ENCODE measurements around the gene C4BPB. TPM values are rescaled to one million over a fixed set of nuclear protein-coding genes. Genes with fewer than 3 reads are reported as not detected.

The C4BPB gene
- total RNA-seq, 1 donor from 2014 or later: 6.6 TPM

- H3K9me3 Mint-ChIP-seq (ENCODE audit: unreplicated experiment): no peaks in the 10 kb centered on the region
- peaks cover 45% of the 10 kb centered on the region for H3K4me1 Mint-ChIP-seq (ENCODE audit: unreplicated experiment)
Measured at GRCh38 chr1:207084232-207084631, 4.4 kb upstream of the C4BPB start.

DNA sequence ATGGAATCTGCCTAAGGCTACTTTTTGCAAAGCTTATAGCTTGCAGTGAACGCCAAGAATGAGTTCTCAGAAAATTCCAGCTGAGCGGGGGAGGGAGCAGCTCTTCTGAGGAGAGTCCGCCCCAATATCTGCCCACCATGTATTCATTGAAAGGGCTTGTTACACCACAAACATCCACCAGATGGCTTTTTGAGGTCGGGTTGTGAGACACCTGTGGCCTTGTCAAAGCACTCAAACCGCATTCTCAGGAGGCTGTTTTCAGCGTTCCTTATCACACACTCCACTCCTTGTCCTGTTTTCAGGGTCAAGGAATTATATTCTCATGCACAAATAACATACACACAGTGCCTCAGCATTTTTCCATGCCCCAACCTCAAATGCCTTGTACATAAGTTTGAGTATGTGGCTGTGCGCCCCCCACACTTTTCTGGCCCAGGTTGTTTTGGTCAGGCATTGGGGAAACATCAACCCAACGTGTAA is 3.9 kb upstream of the C4BPB start:
- Mint-ChIP-seq H3K4me3 (ENCODE audit: unreplicated experiment) (no peak overlapping the region), H3K27ac (ENCODE audit: unreplicated experiment) (no peak overlapping the region), H3K27me3 (ENCODE audit: unreplicated experiment) (no peaks in the 10 kb centered on the region), H3K36me3 (ENCODE audit: low read depth, unreplicated experiment) (no peaks in the 10 kb centered on the region), H3K9me3 (ENCODE audit: unreplicated experiment) (no peaks in the 10 kb centered on the region), H3K4me1 (ENCODE audit: unreplicated experiment) (peaks cover 50% of the 10 kb centered on the region)
- peak; percentile 62 for DNase-seq (ENCODE audit: low spot score)
- TF ChIP-seq, protein P1, sequence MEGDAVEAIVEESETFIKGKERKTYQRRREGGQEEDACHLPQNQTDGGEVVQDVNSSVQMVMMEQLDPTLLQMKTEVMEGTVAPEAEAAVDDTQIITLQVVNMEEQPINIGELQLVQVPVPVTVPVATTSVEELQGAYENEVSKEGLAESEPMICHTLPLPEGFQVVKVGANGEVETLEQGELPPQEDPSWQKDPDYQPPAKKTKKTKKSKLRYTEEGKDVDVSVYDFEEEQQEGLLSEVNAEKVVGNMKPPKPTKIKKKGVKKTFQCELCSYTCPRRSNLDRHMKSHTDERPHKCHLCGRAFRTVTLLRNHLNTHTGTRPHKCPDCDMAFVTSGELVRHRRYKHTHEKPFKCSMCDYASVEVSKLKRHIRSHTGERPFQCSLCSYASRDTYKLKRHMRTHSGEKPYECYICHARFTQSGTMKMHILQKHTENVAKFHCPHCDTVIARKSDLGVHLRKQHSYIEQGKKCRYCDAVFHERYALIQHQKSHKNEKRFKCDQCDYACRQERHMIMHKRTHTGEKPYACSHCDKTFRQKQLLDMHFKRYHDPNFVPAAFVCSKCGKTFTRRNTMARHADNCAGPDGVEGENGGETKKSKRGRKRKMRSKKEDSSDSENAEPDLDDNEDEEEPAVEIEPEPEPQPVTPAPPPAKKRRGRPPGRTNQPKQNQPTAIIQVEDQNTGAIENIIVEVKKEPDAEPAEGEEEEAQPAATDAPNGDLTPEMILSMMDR (IDR thresholded peaks at IDR 0.05; ENCODE audit: unreplicated experiment): peak; percentile 69

More at GRCh38 chr1:207084232-207084631, 4.4 kb upstream of the C4BPB start:
- no peak overlapping the region for H3K4me3 Mint-ChIP-seq (ENCODE audit: unreplicated experiment)
- DNase-seq (ENCODE audit: low spot score): no peak
- H3K27ac Mint-ChIP-seq (ENCODE audit: unreplicated experiment): no peak overlapping the region
- H3K36me3 Mint-ChIP-seq (ENCODE audit: low read depth, unreplicated experiment): no peaks in the 10 kb centered on the region
- TF ChIP-seq, protein P1 (IDR thresholded peaks at IDR 0.05; ENCODE audit: unreplicated experiment): no peak
- H3K27me3 Mint-ChIP-seq (ENCODE audit: unreplicated experiment): no peaks in the 10 kb centered on the region

- Mint-ChIP-seq H3K4me1 (ENCODE audit: unreplicated experiment) (peaks cover 53% of the 10 kb centered on the region), H3K4me3 (ENCODE audit: unreplicated experiment) (peak overlapping the region; percentile 12), H3K36me3 (ENCODE audit: low read depth, unreplicated experiment) (no peaks in the 10 kb centered on the region), H3K27ac (ENCODE audit: unreplicated experiment) (no peak overlapping the region), H3K9me3 (ENCODE audit: unreplicated experiment) (no peaks in the 10 kb centered on the region), H3K27me3 (ENCODE audit: unreplicated experiment) (no peaks in the 10 kb centered on the region)
- TF ChIP-seq, protein P1 (IDR thresholded peaks at IDR 0.05; ENCODE audit: unreplicated experiment): no peak
- no peak for DNase-seq (ENCODE audit: low spot score)
Measured at GRCh38 chr1:207085887-207086286, 2.8 kb upstream of the C4BPB start.

- H3K4me3 Mint-ChIP-seq (ENCODE audit: unreplicated experiment): no peak overlapping the region
- no peak for DNase-seq (ENCODE audit: low spot score)
- no peaks in the 10 kb centered on the region for H3K27me3 Mint-ChIP-seq (ENCODE audit: unreplicated experiment)
- H3K27ac Mint-ChIP-seq (ENCODE audit: unreplicated experiment): no peak overlapping the region
- no peaks in the 10 kb centered on the region for H3K36me3 Mint-ChIP-seq (ENCODE audit: low read depth, unreplicated experiment)
- H3K9me3 Mint-ChIP-seq (ENCODE audit: unreplicated experiment): no peaks in the 10 kb centered on the region
- H3K4me1 Mint-ChIP-seq (ENCODE audit: unreplicated experiment): peaks cover 49% of the 10 kb centered on the region
- TF ChIP-seq, protein P1 (IDR thresholded peaks at IDR 0.05; ENCODE audit: unreplicated experiment): no peak
Measured at GRCh38 chr1:207088161-207088560, 499 bp upstream of the C4BPB start.

- H3K27me3 Mint-ChIP-seq (ENCODE audit: unreplicated experiment): no peaks in the 10 kb centered on the region
- no peak for DNase-seq (ENCODE audit: low spot score)
Measured at GRCh38 chr1:207089627-207090355, 1.1 kb downstream of the C4BPB start.

More at GRCh38 chr1:207089627-207090355, 1.1 kb downstream of the C4BPB start:
- Mint-ChIP-seq H3K9me3 (ENCODE audit: unreplicated experiment) (no peaks in the 10 kb centered on the region), H3K4me3 (ENCODE audit: unreplicated experiment) (no peak overlapping the region), H3K36me3 (ENCODE audit: low read depth, unreplicated experiment) (no peaks in the 10 kb centered on the region), H3K4me1 (ENCODE audit: unreplicated experiment) (peaks cover 37% of the 10 kb centered on the region), H3K27ac (ENCODE audit: unreplicated experiment) (no peak overlapping the region)
- TF ChIP-seq, protein P1 (IDR thresholded peaks at IDR 0.05; ENCODE audit: unreplicated experiment): no peak
